ENCODE measurements around the gene UNC119.

UNC119 gene

DNA sequence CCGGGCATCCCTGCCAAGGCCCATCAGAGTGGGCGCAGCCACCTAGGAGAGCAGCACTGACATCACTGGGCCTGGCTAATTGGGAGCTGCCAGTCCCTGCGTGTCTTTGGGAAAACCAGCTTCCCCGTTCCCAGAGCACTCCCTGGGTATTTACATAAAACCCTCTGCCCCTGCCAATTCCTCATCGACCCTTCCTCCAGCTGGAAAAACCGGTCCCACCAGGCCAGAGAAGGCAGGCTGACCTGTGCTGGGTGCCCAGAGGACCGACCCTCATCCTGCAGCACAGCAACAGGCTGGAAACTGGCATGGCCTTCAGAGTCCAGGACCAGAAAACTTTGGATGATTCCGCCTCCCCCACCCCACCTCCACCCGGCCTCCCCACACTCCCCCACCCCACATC, 54.5 kb downstream of the UNC119 start:
- no peak for TF ChIP-seq EZH2phosphoT487 (IDR thresholded peaks at IDR 0.05; ENCODE audit: low read depth)
- TF ChIP-seq, protein P1, sequence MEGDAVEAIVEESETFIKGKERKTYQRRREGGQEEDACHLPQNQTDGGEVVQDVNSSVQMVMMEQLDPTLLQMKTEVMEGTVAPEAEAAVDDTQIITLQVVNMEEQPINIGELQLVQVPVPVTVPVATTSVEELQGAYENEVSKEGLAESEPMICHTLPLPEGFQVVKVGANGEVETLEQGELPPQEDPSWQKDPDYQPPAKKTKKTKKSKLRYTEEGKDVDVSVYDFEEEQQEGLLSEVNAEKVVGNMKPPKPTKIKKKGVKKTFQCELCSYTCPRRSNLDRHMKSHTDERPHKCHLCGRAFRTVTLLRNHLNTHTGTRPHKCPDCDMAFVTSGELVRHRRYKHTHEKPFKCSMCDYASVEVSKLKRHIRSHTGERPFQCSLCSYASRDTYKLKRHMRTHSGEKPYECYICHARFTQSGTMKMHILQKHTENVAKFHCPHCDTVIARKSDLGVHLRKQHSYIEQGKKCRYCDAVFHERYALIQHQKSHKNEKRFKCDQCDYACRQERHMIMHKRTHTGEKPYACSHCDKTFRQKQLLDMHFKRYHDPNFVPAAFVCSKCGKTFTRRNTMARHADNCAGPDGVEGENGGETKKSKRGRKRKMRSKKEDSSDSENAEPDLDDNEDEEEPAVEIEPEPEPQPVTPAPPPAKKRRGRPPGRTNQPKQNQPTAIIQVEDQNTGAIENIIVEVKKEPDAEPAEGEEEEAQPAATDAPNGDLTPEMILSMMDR (IDR thresholded peaks at IDR 0.05; ENCODE audit: low read depth, low read length): no peak
- Histone ChIP-seq H3K4me2 (ENCODE audit: low read length) (no peak overlapping the region), H3K27ac (ENCODE audit: low read length) (no peak overlapping the region), H3K36me3 (replicated peaks; ENCODE audit: low read depth, low read length) (no peaks in the 10 kb centered on the region), H3K9me3 (ENCODE audit: insufficient read depth, low read length) (no peaks in the 10 kb centered on the region), H3K9ac (ENCODE audit: low read length) (no peak overlapping the region), H2AFZ (ENCODE audit: low read depth, low read length) (no peak overlapping the region), H3K79me2 (ENCODE audit: low read length) (no peaks in the 10 kb centered on the region), H3K4me3 (ENCODE audit: low read length) (no peak overlapping the region), H3K27me3 (ENCODE audit: low read depth, low read length) (peaks cover 3% of the 10 kb centered on the region; the same call in 1 of the 2 replicates), H4K20me1 (ENCODE audit: insufficient read depth, low read length) (no peaks in the 10 kb centered on the region), H3K4me1 (ENCODE audit: low read length) (peaks cover 53% of the 10 kb centered on the region)

Measured in OCI-LY3 (cell line).